ENCODE data around the gene SERPINC1.
A peak's percentile ranks its signal among the peaks of the same experiment; 100 is the strongest.
"Not testable (repeated sequence)": the region's sequence is repeated elsewhere in the genome, so short reads cannot be mapped to it uniquely, and the experiment has no call there.

The SERPINC1 gene

GRCh38 chr1:173862146-173862768 is 54.9 kb downstream of the SERPINC1 start:
- FAIRE-seq, result not testable (repeated sequence)

DNA sequence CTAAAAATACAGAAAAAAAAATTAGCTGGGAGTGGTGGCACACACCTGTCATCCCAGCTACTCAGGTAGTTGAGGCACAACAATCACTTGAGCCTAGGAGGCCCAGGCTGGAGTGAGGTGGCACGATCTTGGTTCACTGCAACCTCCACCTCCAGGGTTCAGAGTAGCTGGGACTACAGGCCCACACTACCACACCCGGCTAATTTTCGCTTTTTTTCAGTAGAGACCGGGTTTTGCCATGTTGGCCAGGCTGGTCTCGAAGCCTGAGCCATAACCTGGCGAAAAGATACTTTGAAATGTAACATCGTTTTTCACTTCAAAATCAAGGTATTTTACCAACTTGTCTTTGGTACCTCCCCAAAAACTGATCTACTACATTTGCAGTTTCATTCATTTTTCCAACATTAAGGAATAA is 55.4 kb downstream of the SERPINC1 start:
- FAIRE-seq, result no peak

DNA sequence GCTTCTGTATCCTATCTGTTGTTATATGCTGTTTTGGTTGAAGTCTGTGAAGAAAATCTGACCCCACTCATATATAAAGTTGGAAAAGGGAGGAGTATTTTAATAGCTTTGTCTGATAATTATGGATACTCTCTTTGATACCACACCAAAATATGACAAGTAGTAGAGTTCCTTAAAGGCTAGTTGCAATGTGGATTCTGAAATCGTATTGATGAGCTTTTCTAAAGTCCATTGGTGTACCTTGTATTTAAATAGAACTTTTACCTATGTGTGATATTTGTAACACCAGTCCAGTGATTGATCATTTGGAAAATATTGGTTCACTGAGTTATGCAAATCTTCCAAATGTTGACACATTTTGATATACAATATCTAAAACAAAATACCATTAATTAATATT is 57.1 kb downstream of the SERPINC1 start:
- FAIRE-seq, result no peak

GRCh38 chr1:173859547-173859946 is 57.6 kb downstream of the SERPINC1 start:
- not testable (repeated sequence) for FAIRE-seq

DNA sequence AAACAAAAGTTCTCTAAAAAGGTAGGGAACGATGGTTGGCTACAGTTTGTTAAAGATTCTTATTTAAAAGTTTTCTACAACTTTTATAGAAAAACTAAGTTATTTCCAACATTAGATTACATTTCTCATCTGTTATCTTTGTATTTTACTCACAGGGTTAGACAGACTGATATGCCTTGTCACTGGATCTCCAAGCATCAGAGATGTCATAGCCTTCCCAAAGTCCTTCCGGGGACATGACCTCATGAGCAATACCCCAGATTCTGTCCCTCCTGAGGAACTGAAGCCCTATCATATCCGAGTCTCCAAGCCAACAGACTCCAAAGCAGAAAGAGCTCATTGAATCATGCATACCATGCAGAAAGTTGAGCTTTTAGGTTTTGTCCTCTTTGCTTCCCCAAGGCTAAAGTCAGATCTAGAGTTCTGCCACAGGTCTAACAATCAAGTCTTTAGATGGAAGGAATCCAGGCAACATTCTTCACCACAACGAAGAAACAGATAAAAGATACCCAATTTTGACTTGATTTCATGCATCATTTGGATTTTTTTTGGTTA is 59.7 kb downstream of the SERPINC1 start:
- FAIRE-seq, result peak; percentile 39

DNA sequence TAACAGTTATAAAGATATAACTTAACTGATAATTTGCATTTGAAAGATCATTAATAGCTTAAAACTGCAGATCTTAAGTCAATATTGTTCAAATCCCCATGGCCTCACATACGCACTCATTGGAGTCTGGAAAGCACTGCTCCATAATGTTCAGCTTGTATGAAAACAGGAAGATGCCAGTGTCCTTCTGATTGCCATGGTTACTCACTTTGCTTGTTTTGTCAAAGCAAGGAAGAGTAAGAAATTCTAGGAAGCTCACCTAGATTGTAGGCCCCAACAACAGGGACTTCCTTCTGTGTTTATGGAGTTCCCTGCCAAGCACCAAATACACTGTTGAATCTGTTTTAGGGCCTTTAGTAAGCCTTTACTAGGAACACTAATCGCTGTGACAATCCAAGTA is 60.2 kb downstream of the SERPINC1 start:
- FAIRE-seq, result no peak

- no peak for FAIRE-seq
These were observed 61.1 kb downstream of the SERPINC1 start for GRCh38 chr1:173856014-173856413.

Measured in G401.6 (cell line).